ENCODE results near the gene COPS9.

COPS9 gene

DNA sequence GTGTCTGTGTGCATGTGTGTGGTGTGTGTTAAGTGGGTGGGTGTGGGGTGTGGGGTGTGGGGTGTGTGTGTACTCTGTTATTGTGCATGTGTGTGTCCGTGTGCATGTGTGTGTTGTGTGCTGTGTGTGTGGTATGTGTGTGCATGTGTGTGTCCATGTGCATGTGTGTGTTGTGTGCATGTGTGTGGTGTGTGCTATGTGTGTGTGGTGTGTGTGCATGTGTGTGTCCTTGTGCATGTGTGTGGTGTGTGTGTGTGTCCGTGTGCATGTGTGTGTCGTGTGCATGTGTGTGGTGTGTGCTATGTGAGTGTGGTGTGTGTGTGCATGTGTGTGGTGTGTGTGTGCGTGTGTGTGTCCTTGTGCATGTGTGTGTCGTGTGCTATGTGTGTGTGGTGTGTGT is 11.3 kb upstream of the COPS9 start:
- TF ChIP-seq POLR2A (IDR thresholded peaks at IDR 0.05; ENCODE audit: low read length), result no peak
- no peak for TF ChIP-seq GATA1 (IDR thresholded peaks at IDR 0.05; ENCODE audit: low read depth, low read length)
- DNase-seq, result no peak

DNA sequence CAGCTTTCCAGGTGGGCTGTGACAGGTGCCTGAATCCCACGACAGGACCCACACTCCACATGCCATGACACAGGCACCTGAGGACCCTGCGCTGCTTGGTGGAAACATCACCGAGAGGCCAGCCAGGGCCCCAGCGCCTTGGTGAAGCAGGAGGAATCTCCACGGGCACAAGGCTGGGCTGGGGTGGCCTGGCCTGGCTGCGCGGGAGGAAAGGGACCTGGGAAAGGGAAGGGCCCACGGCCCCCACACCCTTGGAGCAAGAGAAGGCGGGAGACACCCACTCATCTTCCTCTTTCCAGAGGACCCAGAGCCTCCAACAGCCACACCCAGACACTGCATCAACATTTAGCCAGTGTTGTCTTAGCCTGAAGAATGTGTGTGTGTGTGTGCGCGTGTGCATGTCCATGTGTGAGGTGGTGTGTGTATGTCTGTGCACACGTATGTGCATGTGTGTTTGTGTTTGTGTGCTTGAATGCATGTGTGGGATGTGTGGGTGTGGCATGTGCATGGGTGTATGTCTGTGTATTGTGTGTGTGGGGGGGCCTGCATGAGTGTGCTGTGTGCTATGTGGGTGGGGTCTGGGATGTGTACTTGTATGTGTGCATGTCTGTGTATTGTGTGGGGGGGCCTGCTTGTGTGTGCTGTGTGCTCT is 10.6 kb upstream of the COPS9 start:
- DNase-seq, result no peak
- no peak for TF ChIP-seq POLR2A (IDR thresholded peaks at IDR 0.05; ENCODE audit: low read length)
- no peak for TF ChIP-seq GATA1 (IDR thresholded peaks at IDR 0.05; ENCODE audit: low read depth, low read length)

DNA sequence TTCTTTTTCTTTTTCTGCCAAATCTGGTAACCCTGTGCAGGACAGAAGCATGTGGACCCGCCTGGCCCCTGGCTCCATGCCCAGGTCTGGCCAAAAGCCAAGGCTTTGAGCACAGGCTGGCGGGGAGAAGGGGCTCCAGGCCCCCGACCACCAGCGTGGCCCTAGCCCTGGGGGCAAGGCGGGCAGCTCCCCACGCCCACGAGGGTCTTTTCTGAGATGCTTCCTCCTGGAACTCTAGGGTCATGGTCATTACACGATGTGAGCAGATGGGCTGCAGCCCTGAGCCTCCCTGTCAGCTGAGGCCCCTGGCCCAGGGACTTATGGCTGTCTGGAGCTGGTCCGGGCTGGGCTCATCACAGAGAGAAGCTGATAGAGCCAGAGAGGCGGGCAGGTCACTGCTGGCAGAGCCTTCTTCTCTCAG is 10.0 kb upstream of the COPS9 start:
- TF ChIP-seq GATA1 (IDR thresholded peaks at IDR 0.05; ENCODE audit: low read depth, low read length) (no peak), POLR2A (IDR thresholded peaks at IDR 0.05; ENCODE audit: low read length) (no peak)
- DNase-seq, result no peak

DNA sequence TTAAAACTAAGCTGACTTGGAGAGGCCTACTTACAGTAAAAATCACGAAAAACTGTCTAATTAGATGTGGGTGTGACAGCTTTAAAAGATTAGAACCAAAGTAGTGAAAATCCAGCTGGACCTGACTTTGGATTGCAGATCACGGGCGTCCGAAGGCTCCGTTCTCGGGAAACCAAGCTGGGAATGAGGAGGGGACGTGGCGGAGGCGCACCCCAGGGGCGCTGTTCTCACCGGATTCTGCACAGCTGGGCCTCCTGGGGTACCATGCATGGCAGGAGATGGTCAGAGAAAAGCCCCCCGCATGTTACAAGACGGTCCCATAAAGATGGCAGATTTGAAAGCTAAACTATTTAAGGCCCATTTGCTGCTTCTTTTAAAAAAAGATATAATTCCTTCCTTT is 9.4 kb upstream of the COPS9 start:
- TF ChIP-seq POLR2A (IDR thresholded peaks at IDR 0.05; ENCODE audit: low read length) (no peak), GATA1 (IDR thresholded peaks at IDR 0.05; ENCODE audit: low read depth, low read length) (no peak)

DNA sequence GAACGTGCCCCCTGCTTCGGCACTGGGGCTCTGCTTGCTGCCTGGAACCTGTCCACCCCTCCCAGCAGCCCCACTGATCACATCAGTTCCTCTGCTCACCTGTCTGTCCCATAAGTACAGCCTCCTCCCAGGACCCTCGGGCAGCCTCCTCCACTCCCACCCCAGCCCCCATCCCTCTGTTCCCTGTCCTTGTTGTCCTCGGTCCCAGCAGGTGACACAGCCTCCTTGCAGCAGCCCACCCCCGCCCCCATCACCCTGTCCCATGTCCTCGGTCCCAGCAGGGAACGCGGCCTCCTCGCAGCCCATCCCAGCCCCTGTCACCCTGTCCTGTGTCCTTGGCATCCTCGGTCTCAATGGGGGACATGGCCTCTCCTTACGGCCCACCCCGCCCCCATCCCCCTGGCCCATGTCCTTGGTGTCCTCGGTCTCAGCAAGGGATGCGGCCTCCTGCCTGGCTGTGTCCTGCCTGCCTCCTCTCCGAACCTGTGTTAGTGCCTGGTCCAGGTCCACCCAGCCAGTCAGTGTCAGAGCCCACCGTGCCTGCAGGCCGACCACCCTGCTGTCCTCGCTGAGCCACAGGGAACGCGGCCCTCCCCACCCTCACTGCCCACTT is 8.7 kb upstream of the COPS9 start:
- no peak for DNase-seq
- no peak for TF ChIP-seq GATA1 (IDR thresholded peaks at IDR 0.05; ENCODE audit: low read depth, low read length)
- no peak for TF ChIP-seq POLR2A (IDR thresholded peaks at IDR 0.05; ENCODE audit: low read length)

More for the DNA sequence above, 9.4 kb upstream of the COPS9 start:
- no peak for DNase-seq

DNA sequence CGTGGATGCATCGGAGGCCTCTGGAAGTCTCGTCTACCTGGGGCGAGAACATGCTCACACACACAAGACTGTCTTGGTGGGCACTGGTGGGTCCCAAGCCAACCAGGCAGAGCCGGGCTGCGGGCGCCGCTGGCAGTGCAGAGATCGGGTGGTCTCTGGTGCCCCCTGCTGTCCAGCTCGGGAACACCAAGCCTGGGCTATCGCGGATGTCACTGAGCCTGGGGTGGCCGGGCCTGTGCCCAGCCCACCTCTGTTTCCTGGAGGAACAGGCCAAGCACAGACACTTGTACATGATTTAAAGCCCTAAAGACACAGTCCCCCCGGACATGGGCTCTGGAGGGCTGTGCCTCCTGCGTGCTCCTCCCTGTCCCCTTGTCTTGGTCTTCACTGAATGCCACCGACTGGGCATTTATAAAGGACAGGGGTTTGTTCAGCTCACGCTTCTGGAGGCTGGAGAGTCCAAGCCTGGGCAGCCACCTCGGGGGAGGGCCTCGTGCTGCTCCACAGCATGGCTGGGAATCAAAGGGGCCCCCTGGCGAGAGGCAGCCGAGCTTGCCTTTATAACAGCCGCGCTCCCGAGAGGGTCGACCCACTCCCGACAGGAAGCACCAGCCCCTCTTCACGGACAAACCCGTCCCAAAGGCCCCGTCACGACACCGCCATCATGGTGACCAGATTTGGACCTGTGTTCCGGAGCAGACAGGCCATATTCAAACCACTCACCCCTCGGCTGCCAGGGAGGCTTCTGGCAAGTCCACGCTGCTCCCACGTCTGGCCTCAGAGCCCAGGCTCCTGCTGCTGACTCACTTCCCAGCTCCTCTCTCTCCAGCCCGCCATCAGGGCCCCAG is 7.9 kb upstream of the COPS9 start:
- peak; percentile 54 to 74 for DNase-seq
- TF ChIP-seq GATA1 (IDR thresholded peaks at IDR 0.05; ENCODE audit: low read depth, low read length), result no peak
- TF ChIP-seq POLR2A (IDR thresholded peaks at IDR 0.05; ENCODE audit: low read length), result no peak

DNA sequence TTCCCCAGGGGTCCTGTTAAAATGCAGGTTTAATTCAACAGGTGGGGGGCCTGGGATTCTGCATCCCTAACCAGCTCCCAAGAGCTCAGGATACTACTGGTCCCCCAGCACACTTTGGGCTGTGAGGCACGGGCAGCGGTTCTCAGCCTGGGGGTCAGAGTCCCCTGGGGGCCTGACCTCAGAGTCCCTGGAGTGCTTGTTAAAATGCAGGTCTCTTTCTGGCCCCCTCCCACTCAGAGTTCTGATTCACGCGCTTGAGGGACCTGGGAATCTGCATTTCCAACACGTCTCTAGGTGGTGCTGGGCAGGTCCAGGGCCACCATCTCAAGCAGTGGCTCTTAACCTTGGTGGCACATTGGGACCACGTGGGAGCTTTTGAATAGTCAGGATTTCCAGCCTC is 7.2 kb upstream of the COPS9 start:
- no peak for TF ChIP-seq GATA1 (IDR thresholded peaks at IDR 0.05; ENCODE audit: low read depth, low read length)
- no peak for DNase-seq

DNA sequence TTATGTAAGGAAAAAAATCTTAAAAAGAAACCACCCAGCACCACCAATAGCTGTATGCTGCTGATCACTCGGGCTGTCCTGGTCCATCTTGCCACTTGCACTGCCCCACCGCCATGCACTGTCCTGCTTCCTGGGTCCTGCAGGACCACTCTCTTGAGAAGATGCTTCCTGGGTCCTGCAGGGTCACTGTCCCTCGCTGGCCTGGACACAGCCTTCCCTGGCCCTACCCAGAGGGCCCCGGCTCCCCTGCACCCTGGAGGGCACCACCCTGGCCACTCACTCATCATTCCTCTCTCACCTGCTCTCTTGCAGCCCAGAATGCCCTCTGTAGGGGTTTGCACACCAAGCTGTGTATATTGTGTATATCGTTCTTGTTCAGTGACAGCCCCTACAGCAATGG is 6.8 kb upstream of the COPS9 start:
- no peak for DNase-seq
- TF ChIP-seq POLR2A (IDR thresholded peaks at IDR 0.05; ENCODE audit: low read length) (no peak), GATA1 (IDR thresholded peaks at IDR 0.05; ENCODE audit: low read depth, low read length) (no peak)

DNA sequence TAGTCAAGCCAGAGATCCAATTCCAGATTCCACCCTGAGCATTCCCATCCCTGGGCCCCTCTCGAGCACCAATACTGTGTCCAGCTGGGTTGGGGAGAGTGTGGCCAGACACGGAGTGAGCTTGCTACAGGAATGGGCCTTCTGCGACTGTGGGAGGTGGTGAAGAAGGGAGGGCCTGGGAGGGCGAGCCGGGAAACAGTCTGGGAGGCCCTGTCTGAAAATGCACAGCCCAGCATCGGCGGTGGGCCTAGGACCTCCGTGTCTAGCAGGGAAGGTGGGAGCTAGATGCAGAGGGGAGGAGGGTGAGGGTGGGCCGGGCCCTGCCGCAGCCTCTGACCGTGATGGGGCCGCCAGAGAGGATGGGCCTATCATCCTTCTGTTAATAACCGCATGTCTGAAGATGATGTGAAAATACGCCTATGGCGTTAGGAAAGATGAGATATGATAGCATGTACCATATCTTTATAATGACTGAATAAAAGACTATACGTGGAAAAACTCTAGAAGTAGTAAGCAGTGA is 6.2 kb upstream of the COPS9 start:
- TF ChIP-seq GATA1 (IDR thresholded peaks at IDR 0.05; ENCODE audit: low read depth, low read length), result no peak
- no peak for TF ChIP-seq POLR2A (IDR thresholded peaks at IDR 0.05; ENCODE audit: low read length)

DNA sequence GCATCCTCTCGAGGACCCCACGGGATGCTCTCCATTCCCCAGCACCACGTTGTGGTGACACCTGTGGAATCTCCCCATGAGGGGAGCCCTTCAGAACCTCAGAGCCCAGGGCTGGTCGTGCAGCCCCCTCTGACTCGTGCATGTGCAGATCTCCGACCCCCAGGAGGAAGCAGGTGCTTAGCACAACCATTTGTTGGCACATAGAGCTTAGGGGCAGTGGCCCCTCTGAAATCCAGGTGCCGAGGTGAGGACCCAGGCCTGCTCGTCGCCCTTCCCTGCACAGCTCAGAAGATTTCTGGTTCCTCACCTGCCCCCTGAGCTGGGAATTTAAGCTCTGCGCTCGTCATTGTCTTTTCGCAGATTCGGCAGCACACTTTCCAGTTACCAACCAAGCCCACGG is 5.6 kb upstream of the COPS9 start:
- DNase-seq, result no peak
- TF ChIP-seq GATA1 (IDR thresholded peaks at IDR 0.05; ENCODE audit: low read depth, low read length), result no peak
- TF ChIP-seq POLR2A (IDR thresholded peaks at IDR 0.05; ENCODE audit: low read length), result no peak

More for the DNA sequence above, 6.2 kb upstream of the COPS9 start:
- DNase-seq, result no peak

DNA sequence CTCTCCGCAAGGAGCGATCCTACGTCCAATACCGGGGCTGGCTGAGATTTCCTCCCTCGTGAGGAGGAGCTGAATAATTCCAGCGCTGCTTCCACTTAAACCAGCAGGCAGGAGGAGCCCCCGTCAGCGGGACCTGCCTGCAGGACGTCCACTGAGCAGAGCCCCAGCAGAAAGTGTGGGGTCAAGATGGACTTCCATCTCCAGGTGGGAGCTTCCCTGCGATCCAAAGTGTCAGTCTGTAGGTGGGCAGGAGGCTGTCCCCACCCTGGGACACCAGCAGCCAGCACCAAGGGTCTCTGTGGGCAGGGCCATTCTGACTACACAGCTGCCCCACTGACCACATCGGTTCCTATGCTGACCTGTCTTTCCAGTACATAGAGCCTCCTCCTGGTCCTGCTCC is 4.8 kb upstream of the COPS9 start:
- no peak for DNase-seq
- TF ChIP-seq GATA1 (IDR thresholded peaks at IDR 0.05; ENCODE audit: low read depth, low read length), result no peak
- TF ChIP-seq POLR2A (IDR thresholded peaks at IDR 0.05; ENCODE audit: low read length), result no peak

DNA sequence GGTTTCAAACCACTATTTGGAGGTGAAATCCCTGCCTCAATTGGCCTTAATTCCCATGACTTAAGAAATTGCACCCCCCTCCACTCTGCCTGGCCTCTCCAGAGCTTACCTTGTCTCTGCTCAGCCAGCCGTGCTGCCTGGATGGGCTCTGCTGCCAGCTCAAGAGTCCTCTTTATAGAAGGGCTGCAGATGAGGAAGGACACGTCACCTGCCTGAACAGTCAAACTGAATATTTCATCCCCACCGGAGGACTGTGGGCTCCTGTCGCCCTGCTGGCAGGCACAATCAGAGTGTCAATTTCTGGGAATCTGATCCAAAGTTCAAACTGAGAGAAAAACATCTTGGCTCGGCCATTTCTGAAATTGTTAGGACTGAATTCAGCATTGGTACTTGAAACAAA is 4.4 kb upstream of the COPS9 start, which contains the start of gene OTOS:
TSS of gene OTOS (minus strand) at position 148 of the 400 bp plus-strand sequence. CDS start 332 bp downstream, outside the sequence.
- TF ChIP-seq GATA1 (IDR thresholded peaks at IDR 0.05; ENCODE audit: low read depth, low read length) (no peak), POLR2A (IDR thresholded peaks at IDR 0.05; ENCODE audit: low read length) (no peak)
- no peak for DNase-seq

DNA sequence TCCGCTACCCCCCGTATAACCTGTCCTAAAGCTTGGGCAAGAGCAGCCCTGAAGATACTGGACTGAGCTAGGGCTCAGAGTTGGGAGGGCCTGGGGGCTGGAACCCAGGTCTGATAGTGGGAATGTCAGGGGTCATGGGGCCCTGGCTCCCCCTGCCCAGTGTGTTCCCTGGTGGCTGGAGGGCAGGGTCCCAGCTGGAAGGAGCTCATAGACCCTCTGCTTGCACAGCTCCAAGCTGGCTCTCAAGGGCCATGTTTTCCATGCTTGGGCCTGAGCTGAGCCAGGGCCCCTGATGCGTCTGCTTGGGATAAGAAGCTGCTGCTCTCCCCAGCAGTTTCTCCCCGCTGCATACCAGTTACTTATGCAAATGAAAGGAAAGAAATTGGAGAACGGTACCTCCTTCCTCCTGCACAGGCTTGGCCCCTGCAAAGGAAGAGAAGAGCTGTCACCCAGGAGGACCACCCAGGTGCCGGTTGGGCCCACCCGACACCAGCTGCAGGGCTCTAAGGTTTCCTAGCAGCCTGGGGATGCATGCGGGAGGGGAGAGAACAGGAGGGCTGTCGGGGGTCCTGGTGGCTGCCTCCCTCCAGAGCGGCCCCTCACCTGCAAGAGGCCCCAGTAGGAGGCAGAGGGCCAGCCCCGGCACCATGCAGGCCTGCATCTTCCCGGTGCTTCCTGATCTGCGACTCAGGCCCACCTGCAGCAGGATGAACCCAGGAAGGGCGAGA is 3.7 kb upstream of the COPS9 start:
- DNase-seq, result no peak
- TF ChIP-seq POLR2A (IDR thresholded peaks at IDR 0.05; ENCODE audit: low read length) (no peak), GATA1 (IDR thresholded peaks at IDR 0.05; ENCODE audit: low read depth, low read length) (no peak)

Data from erythroblast (primary cell).